ENCODE results near the gene NOTCH2. TPM values are rescaled to one million over a fixed set of nuclear protein-coding genes. Genes with fewer than 3 reads are reported as not detected.
"Not testable (repeated sequence)": the region's sequence is repeated elsewhere in the genome, so short reads cannot be mapped to it uniquely, and the experiment has no call there.

NOTCH2 gene
- polyA plus RNA-seq (2012; ENCODE audit: insufficient read depth, insufficient read length): 11.7 TPM

- DNase-seq (ENCODE audit: low read depth, low spot score): not testable (repeated sequence)
- H3K4me3 ChIP-seq (ENCODE audit: low read length): peak within 1 kb of the TSS; percentile 44
Measured at GRCh38 chr1:120069067-120069919, at the start of gene NOTCH2. NOTCH2 (minus strand) TSS chr1:120069662; CDS start chr1:120069406, 256 bp downstream.

- not testable (repeated sequence) for H3K4me3 ChIP-seq (ENCODE audit: low read length); DNase-seq (ENCODE audit: low read depth, low spot score)
Measured at GRCh38 chr1:120117371-120118177, 48.1 kb upstream of the NOTCH2 start.

GRCh38 chr1:120116094-120116493 lies 46.6 kb upstream of the NOTCH2 start:
- not testable (repeated sequence) for DNase-seq (ENCODE audit: low read depth, low spot score); H3K4me3 ChIP-seq (ENCODE audit: low read length)

- not testable (repeated sequence) for DNase-seq (ENCODE audit: low read depth, low spot score); H3K4me3 ChIP-seq (ENCODE audit: low read length)
Measured at GRCh38 chr1:120113134-120113533, 43.7 kb upstream of the NOTCH2 start.

- not testable (repeated sequence) for DNase-seq (ENCODE audit: low read depth, low spot score); H3K4me3 ChIP-seq (ENCODE audit: low read length)
Measured at GRCh38 chr1:120112212-120112611, 42.8 kb upstream of the NOTCH2 start.

- not testable (repeated sequence) for H3K4me3 ChIP-seq (ENCODE audit: low read length); DNase-seq (ENCODE audit: low read depth, low spot score)
Measured at GRCh38 chr1:120111771-120112170, 42.3 kb upstream of the NOTCH2 start.

GRCh38 chr1:120111008-120111407 lies 41.5 kb upstream of the NOTCH2 start:
- H3K4me3 ChIP-seq (ENCODE audit: low read length); DNase-seq (ENCODE audit: low read depth, low spot score): not testable (repeated sequence)

- not testable (repeated sequence) for DNase-seq (ENCODE audit: low read depth, low spot score)
Measured at GRCh38 chr1:120109656-120110055, 40.2 kb upstream of the NOTCH2 start.

GRCh38 chr1:120109180-120109579 lies 39.7 kb upstream of the NOTCH2 start:
- not testable (repeated sequence) for DNase-seq (ENCODE audit: low read depth, low spot score); H3K4me3 ChIP-seq (ENCODE audit: low read length)

More at GRCh38 chr1:120109656-120110055, 40.2 kb upstream of the NOTCH2 start:
- H3K4me3 ChIP-seq (ENCODE audit: low read length): not testable (repeated sequence)

- H3K4me3 ChIP-seq (ENCODE audit: low read length); DNase-seq (ENCODE audit: low read depth, low spot score): not testable (repeated sequence)
Measured at GRCh38 chr1:120105288-120105687, 35.8 kb upstream of the NOTCH2 start.

GRCh38 chr1:120103768-120104167 lies 34.3 kb upstream of the NOTCH2 start:
- H3K4me3 ChIP-seq (ENCODE audit: low read length); DNase-seq (ENCODE audit: low read depth, low spot score): not testable (repeated sequence)

- not testable (repeated sequence) for DNase-seq (ENCODE audit: low read depth, low spot score); H3K4me3 ChIP-seq (ENCODE audit: low read length)
Measured at GRCh38 chr1:120101593-120101992, 32.1 kb upstream of the NOTCH2 start.

- H3K4me3 ChIP-seq (ENCODE audit: low read length); DNase-seq (ENCODE audit: low read depth, low spot score): not testable (repeated sequence)
Measured at GRCh38 chr1:120100590-120100989, 31.1 kb upstream of the NOTCH2 start.

GRCh38 chr1:120098986-120099759 lies 29.7 kb upstream of the NOTCH2 start:
- not testable (repeated sequence) for H3K4me3 ChIP-seq (ENCODE audit: low read length); DNase-seq (ENCODE audit: low read depth, low spot score)

- not testable (repeated sequence) for H3K4me3 ChIP-seq (ENCODE audit: low read length); DNase-seq (ENCODE audit: low read depth, low spot score)
Measured at GRCh38 chr1:120096981-120097545, 27.6 kb upstream of the NOTCH2 start.

- DNase-seq (ENCODE audit: low read depth, low spot score); H3K4me3 ChIP-seq (ENCODE audit: low read length): not testable (repeated sequence)
Measured at GRCh38 chr1:120093548-120094181, 24.2 kb upstream of the NOTCH2 start.

GRCh38 chr1:120092232-120093218 lies 23.1 kb upstream of the NOTCH2 start:
- not testable (repeated sequence) for DNase-seq (ENCODE audit: low read depth, low spot score); H3K4me3 ChIP-seq (ENCODE audit: low read length)

All from Jurkat, Clone E6-1 (cell line).